UCSD-AML1 (cell line): ENCODE measurements around the gene GOLGA6L9.
"Not testable (repeated sequence)": the region's sequence is repeated elsewhere in the genome, so short reads cannot be mapped to it uniquely, and the experiment has no call there.

Experiments
- DNase-seq: peaks from one replicate; lab custom pipeline; 2025; ENCODE audit not compliant: unreplicated experiment; lab: John Stamatoyannopoulos, UW

Gene GOLGA6L9, protein sequence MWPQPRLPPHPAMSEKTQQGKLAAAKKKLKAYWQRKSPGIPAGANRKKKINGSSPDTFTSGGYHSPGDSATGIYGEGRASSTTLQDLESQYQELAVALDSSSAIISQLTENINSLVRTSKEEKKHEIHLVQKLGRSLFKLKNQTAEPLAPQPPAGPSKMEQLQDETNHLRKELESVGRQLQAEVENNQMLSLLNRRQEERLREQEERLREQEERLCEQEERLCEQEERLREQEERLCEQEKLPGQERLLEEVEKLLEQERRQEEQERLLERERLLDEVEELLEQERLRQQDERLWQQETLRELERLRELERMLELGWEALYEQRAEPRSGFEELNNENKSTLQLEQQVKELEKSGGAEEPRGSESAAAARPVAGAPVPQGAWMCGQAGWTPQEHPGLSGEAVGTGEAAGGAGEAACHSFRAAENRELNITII

GRCh38 chr15:82429693-82430092 is at the start of gene GOLGA6L9:
Gene GOLGA6L9 (plus strand): TSS chr15:82429816. CDS start chr15:82430080, 264 bp downstream.
- DNase-seq, result not testable (repeated sequence)

- not testable (repeated sequence) for DNase-seq
Measured at GRCh38 chr15:82381330-82381955, 48.2 kb upstream of the GOLGA6L9 start.

GRCh38 chr15:82387209-82387608 is 42.4 kb upstream of the GOLGA6L9 start:
- not testable (repeated sequence) for DNase-seq

DNA sequence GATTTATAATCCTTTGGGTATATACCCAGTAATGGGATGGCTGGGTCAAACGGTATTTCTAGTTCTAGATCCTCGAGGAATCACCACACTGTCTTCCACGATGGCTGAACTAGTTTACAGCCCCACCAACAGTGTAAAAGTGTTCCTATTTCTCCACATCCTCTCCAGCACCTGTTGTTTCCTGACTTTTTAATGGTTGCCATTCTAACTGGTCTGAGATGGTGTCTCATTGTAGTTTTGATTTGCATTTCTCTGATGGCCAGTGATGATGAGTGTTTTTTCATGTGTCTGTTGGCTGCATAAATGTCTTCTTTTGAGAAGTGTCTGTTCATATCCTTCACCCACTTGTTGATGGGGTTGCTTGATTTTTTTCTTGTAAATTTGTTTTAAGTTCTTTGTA is 39.5 kb upstream of the GOLGA6L9 start:
- not testable (repeated sequence) for DNase-seq

DNA sequence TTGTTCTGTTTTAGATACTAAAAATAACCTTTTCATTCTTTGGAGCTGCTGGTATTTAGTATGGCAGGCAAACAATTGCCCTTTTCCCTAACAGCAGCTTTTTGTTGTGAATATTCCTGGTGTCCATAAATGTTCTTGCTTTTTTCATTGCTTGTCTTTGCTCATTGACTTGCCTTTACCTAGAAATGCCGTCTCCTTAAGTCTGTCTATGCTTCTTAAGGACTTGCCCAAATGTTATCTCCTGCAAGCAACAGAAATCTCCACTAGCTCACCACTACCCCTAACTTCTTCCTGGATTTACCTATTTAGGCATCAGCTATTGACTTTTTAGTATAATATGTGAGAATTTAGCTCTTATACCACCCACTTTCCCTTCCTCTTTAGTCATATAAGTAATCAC is 37.5 kb upstream of the GOLGA6L9 start:
- not testable (repeated sequence) for DNase-seq

GRCh38 chr15:82393671-82394070 is 35.9 kb upstream of the GOLGA6L9 start:
- DNase-seq, result no peak

- DNase-seq, result not testable (repeated sequence)
Measured at GRCh38 chr15:82395788-82396187, 33.8 kb upstream of the GOLGA6L9 start.

DNA sequence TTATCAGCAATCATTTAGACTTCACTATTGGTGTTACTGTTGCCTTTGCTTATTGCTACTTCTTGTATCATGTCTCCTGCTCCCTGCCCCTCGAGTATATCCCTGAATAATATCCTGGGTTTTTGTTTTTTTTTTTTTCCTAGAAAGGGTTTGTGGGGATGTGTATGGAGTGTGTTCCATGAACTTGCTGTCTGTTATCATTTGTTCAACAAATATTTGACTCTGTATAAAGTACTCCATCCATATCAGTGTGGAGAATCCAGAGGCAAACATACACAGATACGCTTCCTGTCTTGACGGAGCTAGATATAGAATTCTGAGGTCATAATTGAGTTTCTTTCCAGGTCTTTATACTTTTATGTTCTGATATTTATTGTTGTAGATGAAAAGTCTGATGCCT is 31.8 kb upstream of the GOLGA6L9 start:
- no peak for DNase-seq

- DNase-seq, result no peak
Measured at GRCh38 chr15:82398785-82399184, 30.8 kb upstream of the GOLGA6L9 start.

GRCh38 chr15:82399366-82400103 is 30.1 kb upstream of the GOLGA6L9 start:
- not testable (repeated sequence) for DNase-seq

DNA sequence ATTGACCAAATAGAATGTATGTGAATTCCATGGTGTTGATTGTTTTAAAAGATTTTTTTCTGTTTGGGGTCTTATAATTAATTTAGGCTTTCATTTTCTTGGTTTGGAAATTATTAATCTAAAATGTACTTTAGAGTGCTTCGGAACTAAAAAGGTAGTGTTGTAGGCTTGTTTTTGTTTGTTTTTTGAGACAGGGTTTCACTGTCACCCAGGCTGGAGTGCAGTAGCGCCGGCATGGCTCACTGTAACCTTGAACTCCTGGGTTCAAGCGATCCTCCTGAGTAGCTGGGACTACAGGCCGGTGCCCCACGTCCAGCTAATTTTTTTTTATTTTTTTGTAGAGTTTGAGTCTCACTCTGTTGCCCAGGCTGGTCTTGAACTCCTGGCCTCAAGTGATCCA is 27.7 kb upstream of the GOLGA6L9 start:
- not testable (repeated sequence) for DNase-seq

DNA sequence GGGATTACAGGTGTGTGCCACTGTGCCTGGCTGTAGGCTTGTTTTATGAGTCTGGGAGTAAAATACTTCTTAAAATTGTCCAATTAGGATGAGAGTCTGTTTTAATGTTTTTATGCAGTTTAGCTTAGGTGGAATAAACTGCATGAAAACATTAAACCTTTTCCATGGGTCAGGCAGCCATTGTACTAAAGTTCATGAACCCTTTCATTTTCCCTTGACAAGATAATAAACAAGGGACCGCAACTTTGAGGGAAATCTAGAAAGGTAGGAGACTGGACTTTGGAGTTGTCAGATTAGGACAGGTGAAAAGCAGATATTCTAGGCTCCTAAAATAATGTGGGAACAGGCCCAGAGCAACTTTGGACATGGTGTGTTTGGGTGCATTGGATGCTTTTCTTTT is 27.3 kb upstream of the GOLGA6L9 start:
- DNase-seq, result not testable (repeated sequence)

DNA sequence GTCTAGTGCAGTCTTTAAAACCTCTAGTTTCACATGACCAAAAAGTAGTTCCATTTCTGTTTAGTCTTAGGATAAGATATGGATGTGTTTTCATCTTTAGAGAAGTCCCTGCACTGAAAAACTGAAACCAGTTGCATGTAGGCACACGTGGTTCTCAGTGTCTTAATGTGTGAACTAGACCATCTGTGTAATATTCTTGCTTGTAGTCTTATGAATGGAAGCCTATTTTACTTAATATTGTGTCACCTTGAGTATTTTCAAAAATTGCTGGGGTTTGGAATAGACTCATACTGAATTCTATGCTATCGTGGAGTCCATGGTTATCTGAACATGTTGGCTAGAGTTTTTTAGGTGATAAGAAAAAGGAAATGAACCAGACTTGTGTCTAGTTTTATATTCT is 23.4 kb upstream of the GOLGA6L9 start:
- not testable (repeated sequence) for DNase-seq

GRCh38 chr15:82410306-82410705 is 19.3 kb upstream of the GOLGA6L9 start:
- not testable (repeated sequence) for DNase-seq

DNA sequence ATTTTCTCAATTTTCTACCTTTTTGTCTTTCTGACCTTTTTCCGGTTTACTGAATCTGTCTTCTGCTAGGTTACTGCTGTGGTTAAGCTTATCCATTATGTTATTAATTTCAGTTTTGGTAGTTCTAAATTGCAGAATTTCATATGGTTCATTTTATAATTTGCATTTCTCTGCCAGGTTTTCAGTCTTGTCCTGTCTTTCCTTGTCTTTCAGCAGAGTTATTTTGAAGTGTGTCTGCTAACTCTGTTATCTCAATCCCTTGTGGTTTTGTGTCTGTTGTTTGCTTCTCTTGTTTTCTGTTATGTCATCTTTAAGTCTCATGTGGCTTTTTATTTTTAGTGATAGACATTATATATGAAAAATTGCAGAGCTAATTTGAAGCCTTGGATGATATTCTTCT is 18.0 kb upstream of the GOLGA6L9 start:
- not testable (repeated sequence) for DNase-seq

DNA sequence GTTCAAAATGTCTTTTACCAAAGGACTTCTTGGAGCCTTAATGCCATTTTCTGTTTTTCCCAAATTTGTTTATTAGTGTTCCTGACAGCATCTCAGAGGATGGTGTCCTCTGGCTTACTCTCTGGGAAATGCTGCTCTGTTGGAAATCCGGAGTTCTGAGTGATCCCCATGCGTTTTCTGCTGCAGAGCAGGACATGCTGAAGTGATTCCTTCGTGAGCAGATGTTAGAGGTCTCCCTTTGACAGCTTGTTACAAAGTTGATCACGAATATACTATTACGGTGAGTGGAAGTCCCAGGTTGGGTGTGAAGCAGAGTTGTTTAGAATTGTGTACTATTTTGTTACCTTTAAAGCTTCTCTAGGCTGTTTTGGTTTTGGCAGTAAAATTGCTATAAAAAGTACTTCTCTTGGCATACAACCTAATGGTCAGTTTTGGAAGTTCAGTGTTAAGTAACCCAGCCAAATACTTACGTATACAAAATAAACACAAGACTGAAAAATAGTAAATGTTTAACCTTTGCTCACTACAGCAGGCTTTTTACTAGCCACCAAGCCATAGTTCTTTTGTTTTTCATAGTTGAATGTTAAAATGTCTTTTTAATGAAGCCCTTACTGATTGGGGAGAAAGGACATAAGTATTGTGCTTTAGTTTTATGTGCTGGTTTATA is 15.0 kb upstream of the GOLGA6L9 start:
- not testable (repeated sequence) for DNase-seq

- not testable (repeated sequence) for DNase-seq
Measured at GRCh38 chr15:82420516-82420915, 9.1 kb upstream of the GOLGA6L9 start.

DNA sequence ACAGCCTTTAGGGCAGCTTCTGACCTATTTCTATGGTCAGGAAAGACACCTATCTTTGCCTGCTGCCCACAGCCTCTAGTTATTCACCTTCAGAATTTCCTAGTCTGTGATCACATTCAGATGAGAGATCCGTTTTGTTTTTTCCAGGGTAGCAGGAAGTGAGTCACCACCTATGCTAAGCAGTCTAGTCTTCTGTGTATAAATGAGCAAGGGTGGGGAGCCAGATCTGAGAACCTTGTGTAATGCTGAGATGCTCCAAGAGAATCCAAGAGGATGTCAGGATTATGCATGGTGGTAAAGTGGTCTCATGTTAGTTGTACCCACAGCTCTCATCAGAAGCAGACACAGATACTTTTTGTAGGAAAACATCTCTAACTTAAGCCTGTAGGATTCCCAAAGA is 8.7 kb upstream of the GOLGA6L9 start:
- DNase-seq, result not testable (repeated sequence)

DNA sequence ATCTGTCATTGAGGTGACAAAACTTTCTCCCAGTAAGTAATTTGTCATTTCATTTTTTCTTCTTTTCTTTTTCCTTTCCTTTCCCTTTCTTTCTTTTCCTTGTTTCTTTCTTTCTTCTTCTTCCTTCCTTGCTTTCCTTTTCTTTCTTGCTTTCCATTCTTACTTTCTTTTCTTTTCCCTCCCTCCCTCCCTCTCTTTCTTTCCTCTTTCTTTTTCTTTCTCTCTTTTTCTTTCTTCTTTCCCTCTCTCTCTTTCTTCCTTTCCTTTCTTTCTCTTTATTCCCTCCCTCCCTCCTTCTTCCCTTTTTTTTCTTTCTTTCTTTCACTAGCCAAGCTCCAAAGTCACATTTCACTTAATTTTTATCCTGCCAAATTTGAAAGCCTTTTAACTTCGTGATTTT is 2.5 kb upstream of the GOLGA6L9 start:
- DNase-seq, result not testable (repeated sequence)

GRCh38 chr15:82445420-82445819 is 15.8 kb downstream of the GOLGA6L9 start:
- not testable (repeated sequence) for DNase-seq

GRCh38 chr15:82457336-82457735 is 27.7 kb downstream of the GOLGA6L9 start:
- not testable (repeated sequence) for DNase-seq
